SJCRH30 (cell line): Measurements from ENCODE around the gene EXOC1. TPM values are rescaled to one million over a fixed set of nuclear protein-coding genes. Genes with fewer than 3 reads are reported as not detected.
A peak's percentile ranks its signal among the peaks of the same experiment; 100 is the strongest.

ENCODE experiments used
- DNase-seq, 2 experiments: peaks; one replicate each; pipeline ENCODE4 v3.0.0-alpha.2; 2015 to 2020
- H3K27ac ChIP-seq: fragments of 250-450 bp; sonication (Bioruptor Pico); 2 replicates; pipeline ENCODE4 v1.5.1; 2020; ENCODE audit warnings: mild to moderate bottlenecking, moderate library complexity
- H3K27me3 ChIP-seq: fragments of 250-450 bp; sonication (Bioruptor Pico); 2 replicates; pipeline ENCODE4 v1.5.1; 2020; ENCODE audit warnings: mild to moderate bottlenecking, moderate library complexity
- H3K36me3 ChIP-seq: fragments of 250-450 bp; sonication (Bioruptor Pico); 2 replicates; pipeline ENCODE4 v1.5.1; 2020; ENCODE audit warnings: mild to moderate bottlenecking, moderate library complexity
- H3K4me1 ChIP-seq: fragments of 250-450 bp; sonication (Bioruptor Pico); 2 replicates; pipeline ENCODE4 v1.5.1; 2020; ENCODE audit warnings: mild to moderate bottlenecking, moderate library complexity
- H3K4me3 ChIP-seq: fragments of 250-450 bp; sonication (Bioruptor Pico); 2 replicates; pipeline ENCODE4 v1.5.1; 2020; ENCODE audit warnings: mild to moderate bottlenecking, moderate library complexity
- H3K9me3 ChIP-seq: fragments of 250-450 bp; sonication (Bioruptor Pico); replicated peaks from 2 replicates; pipeline ENCODE4 v1.5.1; 2020; ENCODE audit warnings: mild to moderate bottlenecking, moderate library complexity
- total RNA-seq: library from RNA; depleted of rRNA; stranded (reverse); fragments of >200 nt; shearing (Covaris generic); gene quantifications from 2 replicates; pipeline ENCODE4 v1.2.3, GENCODE V29; 2014; rRNA removed

Gene EXOC1
- total RNA-seq, 1 experiment from 2014 or later: 39.9 TPM

DNA sequence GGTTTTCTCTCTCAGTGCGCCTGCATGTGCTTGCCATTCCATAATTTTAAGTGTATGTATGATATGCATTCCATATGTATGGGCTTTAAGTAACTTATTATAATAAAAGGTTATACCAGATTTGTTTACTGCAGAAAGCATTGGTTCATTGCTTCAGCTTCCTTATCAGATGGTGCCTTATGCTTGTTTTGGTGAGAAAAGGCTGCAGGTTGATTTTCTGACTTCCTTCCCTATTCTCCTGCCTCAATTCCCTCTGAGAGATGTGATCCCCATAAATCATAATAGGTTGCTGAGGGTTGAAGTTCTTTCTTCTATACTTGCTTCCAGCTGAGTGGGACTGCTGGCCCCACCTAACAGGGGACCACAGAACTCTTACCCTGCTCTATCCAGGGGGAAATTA is 85.0 kb downstream of the EXOC1 start:
- no peaks in the 10 kb centered on the region for H3K36me3 ChIP-seq
- no peaks in the 10 kb centered on the region; the same call in 1 of the 2 replicates for H3K9me3 ChIP-seq
- H3K27me3 ChIP-seq: no peaks in the 10 kb centered on the region
- H3K27ac ChIP-seq: no peak overlapping the region
- no peaks in the 10 kb centered on the region for H3K4me1 ChIP-seq
- no peak for DNase-seq
- H3K4me3 ChIP-seq: no peak overlapping the region

DNA sequence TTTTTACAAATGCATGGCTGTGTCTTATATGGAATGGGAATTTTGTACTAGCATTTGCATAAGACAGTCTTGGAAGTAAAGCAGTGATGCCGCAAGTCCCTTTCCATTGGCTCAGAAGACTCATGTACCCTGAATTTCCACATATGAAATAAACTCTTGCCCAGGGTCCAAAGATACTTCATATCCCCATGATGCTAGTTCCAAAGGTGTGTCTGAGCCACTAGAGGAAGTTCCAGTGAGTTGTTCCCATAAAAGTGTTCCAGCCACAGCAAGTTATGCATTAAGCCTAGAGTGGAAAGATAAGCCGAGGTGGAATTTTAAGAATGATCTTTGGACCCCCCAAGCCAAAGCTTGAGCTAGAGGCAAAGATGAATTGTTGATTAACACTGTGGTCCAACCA is 86.0 kb downstream of the EXOC1 start:
- no peak for DNase-seq
- Histone ChIP-seq H3K4me3 (no peak overlapping the region), H3K9me3 (no peaks in the 10 kb centered on the region; the same call in 1 of the 2 replicates), H3K27ac (no peak overlapping the region), H3K27me3 (no peaks in the 10 kb centered on the region), H3K4me1 (no peaks in the 10 kb centered on the region), H3K36me3 (no peaks in the 10 kb centered on the region)

DNA sequence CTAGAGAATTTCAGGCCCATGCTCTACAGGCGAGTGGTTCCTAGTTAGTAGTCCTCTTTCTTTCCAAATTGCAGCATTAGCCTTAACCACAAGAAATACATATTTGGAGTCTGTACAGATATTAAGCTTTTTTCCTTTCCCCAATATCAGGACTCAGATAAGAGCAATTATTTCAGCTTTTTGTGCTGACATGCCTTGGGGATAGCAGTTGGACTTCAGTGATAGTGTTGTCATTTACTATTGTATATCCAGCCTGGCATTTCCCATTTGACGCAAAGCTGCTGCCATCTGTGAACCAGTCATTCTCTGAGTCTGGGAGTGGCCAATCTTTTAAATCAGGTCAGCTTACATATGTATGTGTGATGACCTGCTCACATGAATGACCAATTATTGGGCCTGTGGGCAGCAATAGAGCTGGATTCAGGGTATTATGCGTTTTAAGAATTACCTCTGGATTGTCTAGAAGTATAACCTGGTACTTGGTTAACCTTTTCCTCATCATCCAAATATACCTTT is 88.5 kb downstream of the EXOC1 start:
- no peak overlapping the region for H3K4me3 ChIP-seq
- H3K27me3 ChIP-seq: no peaks in the 10 kb centered on the region
- H3K27ac ChIP-seq: no peak overlapping the region
- H3K9me3 ChIP-seq: no peaks in the 10 kb centered on the region; the same call in 1 of the 2 replicates
- no peaks in the 10 kb centered on the region for H3K4me1 ChIP-seq
- H3K36me3 ChIP-seq: no peaks in the 10 kb centered on the region
- DNase-seq: no peak

DNA sequence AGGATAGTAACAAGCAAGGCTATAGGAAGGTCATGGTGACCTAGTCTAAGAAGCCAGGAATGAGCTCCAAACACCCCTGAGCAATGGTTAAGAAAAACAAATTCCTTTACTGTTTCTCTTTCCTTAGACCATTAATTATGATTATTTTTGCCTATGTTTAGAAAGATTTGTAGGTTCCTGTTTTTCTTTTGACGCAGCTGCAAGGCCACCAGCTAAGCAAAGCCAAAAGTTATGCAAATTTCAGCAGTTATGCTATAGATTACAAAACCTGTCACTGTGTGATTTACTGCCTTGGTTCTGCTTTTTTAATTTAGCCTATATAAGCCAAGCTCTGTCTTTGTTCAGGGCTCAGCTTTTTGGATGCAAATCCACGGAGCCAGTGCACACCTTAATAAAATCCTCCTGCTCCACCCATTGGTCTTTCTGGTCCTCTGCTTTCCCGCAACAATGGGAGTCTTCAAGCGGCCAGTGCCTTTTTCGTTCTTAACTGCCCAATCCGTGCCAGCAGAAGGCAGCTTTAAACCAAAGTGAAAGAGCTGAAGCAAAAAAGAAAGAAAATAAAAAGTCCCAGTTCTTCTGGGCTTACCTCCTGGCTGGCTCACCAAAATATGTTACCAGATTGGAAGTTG is 93.9 kb downstream of the EXOC1 start:
- H3K4me1 ChIP-seq: peaks cover 4% of the 10 kb centered on the region; the same call in 1 of the 2 replicates
- H3K36me3 ChIP-seq: no peaks in the 10 kb centered on the region
- H3K4me3 ChIP-seq: peak overlapping the region; percentile 92
- no peaks in the 10 kb centered on the region for H3K27me3 ChIP-seq
- H3K27ac ChIP-seq: peak overlapping the region; percentile 93; the same call in 1 of the 2 replicates
- peak in 1 of 2 experiments; percentile 23 for DNase-seq
- no peaks in the 10 kb centered on the region; the same call in 1 of the 2 replicates for H3K9me3 ChIP-seq

DNA sequence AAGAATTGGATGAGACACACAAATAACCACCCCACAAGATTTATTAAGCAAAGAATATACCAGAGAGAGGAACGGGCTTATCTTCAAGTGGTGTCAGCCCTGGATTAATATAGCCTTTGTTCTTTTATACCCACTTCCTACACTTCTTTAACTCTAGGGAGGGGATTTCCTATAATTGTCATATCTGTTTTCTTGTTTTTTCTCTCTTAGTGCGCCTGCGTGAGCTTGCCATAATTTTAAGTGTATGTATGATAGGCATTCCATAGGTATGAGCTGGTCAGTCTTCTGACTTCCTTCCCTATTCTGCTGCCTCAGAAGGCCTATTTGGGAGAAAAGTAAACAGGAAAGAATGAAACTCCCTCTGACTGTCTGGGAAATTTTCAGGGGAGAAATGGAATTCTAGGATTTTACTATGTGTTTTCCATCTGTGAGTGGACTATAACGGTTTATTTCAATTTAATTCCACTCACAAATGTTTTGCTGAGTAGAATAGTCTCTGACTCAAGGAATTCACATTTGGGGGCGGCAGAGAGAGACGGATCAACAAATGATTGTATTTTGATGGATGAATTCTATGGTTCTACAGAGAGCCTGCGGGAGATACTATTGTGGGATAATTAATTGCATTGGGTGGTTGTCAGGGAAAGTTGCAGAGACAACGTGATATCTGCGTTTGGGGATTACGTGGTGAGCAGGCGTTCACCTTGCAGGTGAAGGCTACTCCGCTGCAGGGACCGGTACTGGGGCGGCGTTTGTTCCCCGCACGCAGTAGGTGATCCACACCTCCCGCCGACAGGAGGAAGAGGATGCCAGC is 94.7 kb downstream of the EXOC1 start:
- H3K4me3 ChIP-seq: peak overlapping the region; percentile 92
- H3K4me1 ChIP-seq: peaks cover 4% of the 10 kb centered on the region; the same call in 1 of the 2 replicates
- H3K27me3 ChIP-seq: no peaks in the 10 kb centered on the region
- H3K27ac ChIP-seq: peak overlapping the region; percentile 93
- DNase-seq: peak; percentile 38 to 56
- no peaks in the 10 kb centered on the region; the same call in 1 of the 2 replicates for H3K9me3 ChIP-seq
- no peaks in the 10 kb centered on the region; the same call in 1 of the 2 replicates for H3K36me3 ChIP-seq

DNA sequence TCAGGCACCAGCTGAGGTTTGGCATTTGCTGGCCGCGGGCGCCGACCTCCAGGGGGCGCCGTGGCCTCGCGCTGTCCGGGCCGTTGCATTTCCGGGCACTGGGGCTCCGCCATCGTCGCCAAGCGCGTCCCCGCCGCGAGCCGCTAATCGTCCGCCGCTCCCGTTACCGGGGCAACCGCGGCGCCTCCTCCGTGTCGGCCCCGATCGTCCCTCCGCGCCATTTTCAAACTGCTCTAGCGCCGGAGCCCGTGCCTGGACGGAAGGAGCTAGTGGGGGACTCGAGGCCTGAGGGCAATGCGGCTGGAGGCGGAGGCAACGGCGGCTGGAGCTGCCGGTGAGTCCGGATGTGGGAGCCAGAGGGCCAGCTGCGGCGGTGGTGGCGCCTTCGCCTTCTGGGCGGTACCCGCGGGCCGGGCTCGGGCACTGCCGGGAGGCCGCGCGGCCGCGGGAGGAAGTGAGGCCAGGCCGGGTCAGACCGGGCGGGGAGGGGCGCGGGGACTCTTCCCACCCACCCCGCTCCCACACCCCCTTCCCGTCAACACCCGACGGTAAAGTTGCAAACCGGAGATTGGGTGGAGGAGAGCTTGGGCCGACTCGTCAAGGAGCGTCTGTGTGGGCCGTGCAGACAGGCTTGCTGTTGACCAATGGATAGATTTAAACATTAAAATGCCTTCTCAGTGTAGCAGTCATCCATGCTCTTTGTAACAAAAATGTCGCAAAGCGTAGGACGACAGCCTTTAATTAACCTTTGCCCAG is 95.5 kb downstream of the EXOC1 start, which contains the start of gene CEP135:
CEP135 (plus strand) TSS at position 220 of the 756 bp plus-strand sequence. CDS start 3,186 bp downstream, outside the sequence.
- no peaks in the 10 kb centered on the region for H3K9me3 ChIP-seq
- H3K27me3 ChIP-seq: no peaks in the 10 kb centered on the region
- H3K27ac ChIP-seq: peak within 1 kb of the TSS; percentile 93
- H3K36me3 ChIP-seq: peaks cover 1% of the 10 kb centered on the region
- H3K4me1 ChIP-seq: peaks cover 4% of the 10 kb centered on the region; the same call in 1 of the 2 replicates
- peak; percentile 96 to 97 for DNase-seq
- peak within 1 kb of the TSS; percentile 92 for H3K4me3 ChIP-seq

DNA sequence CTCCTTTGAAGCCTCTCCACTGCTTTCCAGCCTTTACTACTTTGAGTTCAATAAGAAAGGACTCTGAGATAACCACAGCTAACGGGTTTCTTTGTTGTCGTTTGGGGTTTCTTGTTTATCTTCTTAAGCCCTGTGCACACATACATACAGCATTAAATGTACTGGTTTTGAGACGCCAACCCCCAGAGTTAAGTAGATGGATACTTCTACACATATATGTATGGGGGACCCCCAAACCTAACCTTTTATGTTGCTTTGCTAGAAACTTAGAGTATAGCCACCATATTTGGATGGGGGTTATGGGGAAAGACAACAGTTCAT is 96.0 kb downstream of the EXOC1 start:
- DNase-seq: no peak
- Histone ChIP-seq H3K9me3 (no peaks in the 10 kb centered on the region), H3K4me3 (peak overlapping the region; percentile 92), H3K4me1 (peaks cover 4% of the 10 kb centered on the region; the same call in 1 of the 2 replicates), H3K36me3 (peaks cover 6% of the 10 kb centered on the region), H3K27me3 (no peaks in the 10 kb centered on the region), H3K27ac (peak overlapping the region; percentile 93)

DNA sequence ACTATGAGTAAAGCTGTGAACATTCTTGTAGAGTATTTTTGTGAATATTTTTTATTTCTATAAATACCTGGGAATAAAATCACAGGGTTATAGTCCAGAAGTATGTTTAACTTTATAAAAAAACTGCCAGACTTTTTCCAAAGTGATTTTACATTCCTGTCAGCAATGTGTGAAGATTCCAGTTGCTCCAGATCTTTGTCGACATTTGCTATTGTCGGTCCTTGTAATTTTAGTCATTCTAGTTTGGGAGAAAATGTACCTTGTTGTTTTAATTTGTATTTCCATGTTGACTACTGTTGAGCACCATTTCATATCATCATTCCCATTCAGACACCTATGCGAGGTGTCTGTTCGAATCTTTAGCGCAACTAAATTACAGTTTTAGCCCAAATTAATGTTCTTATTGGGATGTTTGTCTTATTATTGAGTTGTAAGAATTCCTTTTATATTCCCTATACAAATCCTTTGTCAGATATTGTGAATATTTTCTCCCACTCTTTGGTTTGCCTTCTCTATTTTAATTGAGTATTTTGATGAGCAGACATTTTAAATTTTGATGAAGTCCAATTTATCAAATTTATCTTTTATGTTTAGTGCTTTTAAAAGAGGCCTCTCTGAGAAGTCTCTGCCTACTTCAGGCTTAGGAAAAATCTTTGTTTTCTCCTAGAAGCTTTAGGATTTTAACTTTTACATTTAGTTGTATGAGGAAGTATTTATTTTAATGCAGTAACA is 97.9 kb downstream of the EXOC1 start:
- no peaks in the 10 kb centered on the region for H3K27me3 ChIP-seq
- H3K36me3 ChIP-seq: peaks cover 11% of the 10 kb centered on the region
- no peak overlapping the region for H3K4me3 ChIP-seq
- H3K9me3 ChIP-seq: no peaks in the 10 kb centered on the region
- H3K27ac ChIP-seq: no peak overlapping the region
- no peak for DNase-seq
- peaks cover 4% of the 10 kb centered on the region; the same call in 1 of the 2 replicates for H3K4me1 ChIP-seq

Other genes with a start within 250 kb of the EXOC1 start
- gene NMU, start 217.3 kb upstream of the EXOC1 start, total RNA-seq: 8.4 and 8.6 TPM in 2 replicates
- not detected in 2 replicates for gene EXOC1L, start 33.9 kb upstream of the EXOC1 start, total RNA-seq
- 16.9 and 24.3 TPM in 2 replicates for gene CEP135, start 95.3 kb downstream of the EXOC1 start, total RNA-seq